ENCODE data around the gene CCDC110. TPM values are rescaled to one million over a fixed set of nuclear protein-coding genes. Genes with fewer than 3 reads are reported as not detected.

CCDC110 gene
- polyA plus RNA-seq, 1 donor from 2014 or later, result 0.21 TPM

- TF ChIP-seq TAF1 (IDR thresholded peaks at IDR 0.05; ENCODE audit: low read depth) (no peak), CTCF (IDR thresholded peaks at IDR 0.05; ENCODE audit: poor library complexity, severe bottlenecking) (no peak), EZH2 (IDR thresholded peaks at IDR 0.05; ENCODE audit: borderline replicate concordance, insufficient read depth, low read length, poor library complexity, severe bottlenecking) (no peak), MXI1 (conservative IDR thresholded peaks at IDR 0.05; ENCODE audit: poor library complexity, severe bottlenecking) (no peak), POLR2AphosphoS5 (IDR thresholded peaks at IDR 0.05) (no peak), EP300 (conservative IDR thresholded peaks at IDR 0.05; ENCODE audit: poor library complexity, severe bottlenecking) (no peak), RAD21 (conservative IDR thresholded peaks at IDR 0.05) (no peak), SMC3 (conservative IDR thresholded peaks at IDR 0.05; ENCODE audit: poor library complexity) (no peak)
- TF ChIP-seq, protein P1, sequence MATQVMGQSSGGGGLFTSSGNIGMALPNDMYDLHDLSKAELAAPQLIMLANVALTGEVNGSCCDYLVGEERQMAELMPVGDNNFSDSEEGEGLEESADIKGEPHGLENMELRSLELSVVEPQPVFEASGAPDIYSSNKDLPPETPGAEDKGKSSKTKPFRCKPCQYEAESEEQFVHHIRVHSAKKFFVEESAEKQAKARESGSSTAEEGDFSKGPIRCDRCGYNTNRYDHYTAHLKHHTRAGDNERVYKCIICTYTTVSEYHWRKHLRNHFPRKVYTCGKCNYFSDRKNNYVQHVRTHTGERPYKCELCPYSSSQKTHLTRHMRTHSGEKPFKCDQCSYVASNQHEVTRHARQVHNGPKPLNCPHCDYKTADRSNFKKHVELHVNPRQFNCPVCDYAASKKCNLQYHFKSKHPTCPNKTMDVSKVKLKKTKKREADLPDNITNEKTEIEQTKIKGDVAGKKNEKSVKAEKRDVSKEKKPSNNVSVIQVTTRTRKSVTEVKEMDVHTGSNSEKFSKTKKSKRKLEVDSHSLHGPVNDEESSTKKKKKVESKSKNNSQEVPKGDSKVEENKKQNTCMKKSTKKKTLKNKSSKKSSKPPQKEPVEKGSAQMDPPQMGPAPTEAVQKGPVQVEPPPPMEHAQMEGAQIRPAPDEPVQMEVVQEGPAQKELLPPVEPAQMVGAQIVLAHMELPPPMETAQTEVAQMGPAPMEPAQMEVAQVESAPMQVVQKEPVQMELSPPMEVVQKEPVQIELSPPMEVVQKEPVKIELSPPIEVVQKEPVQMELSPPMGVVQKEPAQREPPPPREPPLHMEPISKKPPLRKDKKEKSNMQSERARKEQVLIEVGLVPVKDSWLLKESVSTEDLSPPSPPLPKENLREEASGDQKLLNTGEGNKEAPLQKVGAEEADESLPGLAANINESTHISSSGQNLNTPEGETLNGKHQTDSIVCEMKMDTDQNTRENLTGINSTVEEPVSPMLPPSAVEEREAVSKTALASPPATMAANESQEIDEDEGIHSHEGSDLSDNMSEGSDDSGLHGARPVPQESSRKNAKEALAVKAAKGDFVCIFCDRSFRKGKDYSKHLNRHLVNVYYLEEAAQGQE (IDR thresholded peaks at IDR 0.05; ENCODE audit: borderline replicate concordance), result no peak
- Histone ChIP-seq H3K9me3 (ENCODE audit: low read length) (no peaks in the 10 kb centered on the region), H3K27ac (ENCODE audit: low read length) (no peak overlapping the region), H3F3A (ENCODE audit: insufficient read depth, low read length, poor library complexity, severe bottlenecking) (no peaks in the 10 kb centered on the region), H3K36me3 (ENCODE audit: insufficient read depth, low read length) (no peaks in the 10 kb centered on the region), H3K4me3 (ENCODE audit: low read length) (no peak overlapping the region), H4K20me1 (ENCODE audit: insufficient read depth) (no peaks in the 10 kb centered on the region), H3K4me2 (ENCODE audit: low read length) (no peak overlapping the region), H3K27me3 (ENCODE audit: insufficient read depth, low read depth, low read length) (no peaks in the 10 kb centered on the region), H2AFZ (ENCODE audit: low read depth, low read length) (no peak overlapping the region), H3K79me2 (replicated peaks; ENCODE audit: insufficient read depth, low read length) (no peaks in the 10 kb centered on the region), H3K9me2 (ENCODE audit: insufficient read depth, low read length) (no peaks in the 10 kb centered on the region), H3K9ac (ENCODE audit: low read length) (no peak overlapping the region)
These were observed 6.6 kb downstream of the CCDC110 start for GRCh38 chr4:185464887-185465286.

DNA sequence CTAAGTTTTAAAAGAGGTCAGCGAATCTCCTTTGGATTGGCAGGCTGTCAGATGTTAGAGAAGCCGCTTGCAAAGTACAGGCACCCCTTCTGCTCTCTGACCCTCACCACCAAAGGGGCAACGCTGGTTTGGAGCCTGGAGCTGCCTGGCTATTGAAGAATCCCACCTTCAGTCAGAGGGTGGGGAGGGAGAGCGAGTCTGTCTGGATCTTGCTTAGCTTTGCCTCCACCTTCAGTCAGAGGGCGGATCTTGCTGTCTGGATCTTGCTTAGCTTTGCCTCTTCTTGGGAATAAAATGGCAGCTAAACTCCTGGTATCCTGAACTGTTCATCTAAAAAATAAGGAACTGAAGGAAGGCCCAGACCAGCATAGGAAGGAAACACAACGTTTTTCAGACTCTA, 7.3 kb downstream of the CCDC110 start:
- H3F3A ChIP-seq (ENCODE audit: insufficient read depth, low read length, poor library complexity, severe bottlenecking), result no peaks in the 10 kb centered on the region
- H3K79me2 ChIP-seq (replicated peaks; ENCODE audit: insufficient read depth, low read length), result no peaks in the 10 kb centered on the region
- no peak overlapping the region for H3K4me2 ChIP-seq (ENCODE audit: low read length)
- H3K36me3 ChIP-seq (ENCODE audit: insufficient read depth, low read length), result no peaks in the 10 kb centered on the region
- H3K9me2 ChIP-seq (ENCODE audit: insufficient read depth, low read length), result no peaks in the 10 kb centered on the region
- no peak overlapping the region for H3K9ac ChIP-seq (ENCODE audit: low read length)
- no peaks in the 10 kb centered on the region for H3K9me3 ChIP-seq (ENCODE audit: low read length)
- no peak overlapping the region for H3K4me3 ChIP-seq (ENCODE audit: low read length)
- H3K27me3 ChIP-seq (ENCODE audit: insufficient read depth, low read depth, low read length), result no peaks in the 10 kb centered on the region
- no peak overlapping the region for H3K27ac ChIP-seq (ENCODE audit: low read length)
- TF ChIP-seq, protein P1 (IDR thresholded peaks at IDR 0.05; ENCODE audit: borderline replicate concordance), result no peak
- no peak for TF ChIP-seq SMC3 (conservative IDR thresholded peaks at IDR 0.05; ENCODE audit: poor library complexity)
- no peak for TF ChIP-seq MXI1 (conservative IDR thresholded peaks at IDR 0.05; ENCODE audit: poor library complexity, severe bottlenecking)
- TF ChIP-seq CTCF (IDR thresholded peaks at IDR 0.05; ENCODE audit: poor library complexity, severe bottlenecking), result no peak
- no peak for TF ChIP-seq EZH2 (IDR thresholded peaks at IDR 0.05; ENCODE audit: borderline replicate concordance, insufficient read depth, low read length, poor library complexity, severe bottlenecking)
- H2AFZ ChIP-seq (ENCODE audit: low read depth, low read length), result no peak overlapping the region
- H4K20me1 ChIP-seq (ENCODE audit: insufficient read depth), result no peaks in the 10 kb centered on the region
